ENCODE results near the gene DTNB.
"Not testable (repeated sequence)": the region's sequence is repeated elsewhere in the genome, so short reads cannot be mapped to it uniquely, and the experiment has no call there.

Gene DTNB

DNA sequence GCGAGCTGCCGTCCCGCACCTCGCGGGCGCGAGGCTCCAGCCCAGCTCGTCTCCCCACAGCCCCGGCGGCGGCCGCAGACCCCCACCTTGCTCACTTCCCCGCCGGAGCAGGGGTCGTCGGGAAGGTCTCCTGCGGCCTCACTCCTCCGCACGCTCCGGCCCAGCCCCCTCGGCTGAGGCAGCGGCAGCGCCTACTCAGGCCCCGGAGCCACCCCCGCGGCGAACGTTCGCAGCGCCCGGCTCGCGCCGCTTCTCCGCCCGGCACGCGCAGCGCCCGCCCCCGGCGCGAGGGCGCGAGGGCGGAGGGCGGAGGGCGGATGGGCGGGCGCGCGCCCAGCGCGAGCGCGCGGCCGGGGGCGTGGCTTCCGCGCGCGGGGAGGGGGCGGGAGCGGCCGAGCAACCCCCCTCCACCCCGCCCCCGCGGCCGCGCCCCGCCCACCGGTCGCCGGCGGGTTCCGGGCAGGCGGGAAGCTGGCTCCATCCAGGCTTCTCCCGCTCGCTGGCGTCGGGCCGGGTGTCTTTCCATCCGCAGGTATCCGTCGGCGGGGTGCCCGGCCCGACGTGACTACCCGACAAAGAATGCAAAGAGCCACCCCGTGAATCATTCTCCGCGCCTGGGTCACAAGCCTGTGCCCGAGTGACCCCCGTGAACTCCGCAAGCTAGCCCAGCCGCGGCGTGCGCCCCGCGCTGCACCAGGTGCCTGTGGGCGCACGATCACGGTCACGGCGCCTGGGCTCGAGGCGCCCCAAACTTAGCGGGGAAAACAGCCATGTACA lies at the start of gene DTNB:
TSS of gene DTNB (minus strand) at position 278 of the 777 bp plus-strand sequence. CDS start 20,917 bp downstream, outside the sequence.
- no peaks in the 10 kb centered on the region for H3K36me3 ChIP-seq
- H4K20me1 ChIP-seq = peaks cover 0 to 32% (median 0%) of the 10 kb centered on the region in 11 experiments; a peak in 6 of 22 replicates
- peak within 1 kb of the TSS; percentile 76 to 95 (median 92) for H3K4me3 ChIP-seq
- no peaks in the 10 kb centered on the region for H3K9me3 ChIP-seq (replicated peaks in 1 of 11)
- peak within 1 kb of the TSS; percentile 54 to 90 (median 83); a peak in 21 of 22 replicates for H3K27ac ChIP-seq
- peak within 1 kb of the TSS; percentile 80 to 94 (median 89) for H3K9ac ChIP-seq
- no peaks in the 10 kb centered on the region for H3K27me3 ChIP-seq
- peaks cover 20 to 34% (median 25%) of the 10 kb centered on the region in 10 experiments for H3K4me1 ChIP-seq
- no peak for TF ChIP-seq Cebpa-rat (IDR thresholded peaks at IDR 0.05)
- H3K4me2 ChIP-seq = peak within 1 kb of the TSS; percentile 89 to 97 (median 94)

DNA sequence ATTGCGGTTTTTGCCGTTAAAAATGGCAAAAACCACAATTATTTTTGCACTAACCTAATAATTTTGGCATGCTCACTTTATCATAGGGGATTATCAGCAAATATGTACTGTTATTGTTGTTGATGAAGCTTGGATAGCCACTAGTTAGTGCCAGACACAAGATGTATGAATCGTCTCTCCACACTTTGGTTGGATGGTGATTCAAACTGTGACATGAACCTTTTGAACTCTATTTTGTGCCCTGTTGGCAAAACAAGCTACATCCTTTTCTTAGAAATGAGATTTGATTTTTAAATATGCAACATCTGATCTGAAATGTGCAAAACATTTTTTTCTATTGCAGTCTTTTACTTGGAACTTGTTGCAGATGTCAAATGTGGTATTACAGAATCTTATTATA lies 48.8 kb upstream of the DTNB start:
- TF ChIP-seq Cebpa-rat (IDR thresholded peaks at IDR 0.05) = no peak

DNA sequence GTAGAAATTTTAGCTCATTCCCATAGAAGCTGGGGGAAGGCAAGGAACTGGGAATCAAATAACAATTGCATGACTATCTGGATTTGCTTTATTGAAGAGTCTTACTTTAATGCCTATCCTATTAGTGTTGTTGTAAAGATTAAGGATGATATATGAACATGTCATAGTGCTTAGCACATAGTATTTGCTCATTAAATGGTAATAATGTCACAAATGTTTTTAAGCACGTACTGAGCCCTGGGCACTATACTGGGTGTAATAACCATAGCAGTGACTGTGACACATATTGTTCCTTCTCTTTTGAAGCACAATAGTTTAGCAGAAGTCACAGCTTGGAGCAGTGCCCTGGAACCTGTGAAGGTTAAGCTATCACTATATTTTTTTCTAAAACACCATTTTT lies 47.2 kb upstream of the DTNB start:
- H3K27me3 ChIP-seq = no peaks in the 10 kb centered on the region
- H3K4me3 ChIP-seq = no peak overlapping the region
- H3K4me1 ChIP-seq = no peaks in the 10 kb centered on the region
- no peak overlapping the region for H3K9ac ChIP-seq
- no peak overlapping the region for H3K27ac ChIP-seq
- no peaks in the 10 kb centered on the region for H3K9me3 ChIP-seq (replicated peaks in 1 of 11)
- no peaks in the 10 kb centered on the region for H4K20me1 ChIP-seq
- H3K36me3 ChIP-seq = no peaks in the 10 kb centered on the region
- no peak for TF ChIP-seq Cebpa-rat (IDR thresholded peaks at IDR 0.05)
- no peak overlapping the region for H3K4me2 ChIP-seq

More for the DNA sequence above, 48.8 kb upstream of the DTNB start:
- Histone ChIP-seq H4K20me1 (no peaks in the 10 kb centered on the region), H3K4me2 (no peak overlapping the region), H3K9ac (no peak overlapping the region), H3K36me3 (no peaks in the 10 kb centered on the region), H3K4me1 (no peaks in the 10 kb centered on the region), H3K27me3 (no peaks in the 10 kb centered on the region), H3K27ac (no peak overlapping the region), H3K4me3 (no peak overlapping the region), H3K9me3 (replicated peaks in 1 of 11) (no peaks in the 10 kb centered on the region)

DNA sequence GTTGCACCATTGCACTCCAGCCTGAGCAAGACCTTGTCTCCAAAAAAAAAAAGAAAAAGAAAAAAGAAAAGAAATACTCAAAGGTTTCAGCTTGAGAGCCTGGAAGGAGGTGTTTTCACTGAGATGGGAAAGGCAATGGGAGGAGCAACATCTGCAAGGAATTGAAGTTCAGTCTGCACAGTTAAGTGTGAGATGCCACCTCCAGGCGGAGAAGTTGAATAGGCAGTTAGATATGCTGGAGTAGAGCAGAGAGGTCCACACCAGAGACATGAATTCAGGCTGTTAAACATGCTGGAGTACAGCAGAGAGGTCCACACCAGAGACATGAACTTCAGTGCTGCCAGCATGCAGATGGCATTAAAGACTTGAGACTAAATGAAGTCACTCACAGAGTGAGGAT lies 41.4 kb upstream of the DTNB start:
- H3K4me3 ChIP-seq = no peak overlapping the region
- H3K4me2 ChIP-seq = no peak overlapping the region
- no peaks in the 10 kb centered on the region for H3K9me3 ChIP-seq (replicated peaks in 1 of 11)
- peaks cover 0 to 7% (median 0%) of the 10 kb centered on the region in 10 experiments; a peak in 5 of 20 replicates for H3K4me1 ChIP-seq
- no peak overlapping the region for H3K9ac ChIP-seq
- H3K36me3 ChIP-seq = no peaks in the 10 kb centered on the region
- no peak overlapping the region for H3K27ac ChIP-seq
- H4K20me1 ChIP-seq = no peaks in the 10 kb centered on the region
- TF ChIP-seq Cebpa-rat (IDR thresholded peaks at IDR 0.05) = no peak
- H3K27me3 ChIP-seq = no peaks in the 10 kb centered on the region

DNA sequence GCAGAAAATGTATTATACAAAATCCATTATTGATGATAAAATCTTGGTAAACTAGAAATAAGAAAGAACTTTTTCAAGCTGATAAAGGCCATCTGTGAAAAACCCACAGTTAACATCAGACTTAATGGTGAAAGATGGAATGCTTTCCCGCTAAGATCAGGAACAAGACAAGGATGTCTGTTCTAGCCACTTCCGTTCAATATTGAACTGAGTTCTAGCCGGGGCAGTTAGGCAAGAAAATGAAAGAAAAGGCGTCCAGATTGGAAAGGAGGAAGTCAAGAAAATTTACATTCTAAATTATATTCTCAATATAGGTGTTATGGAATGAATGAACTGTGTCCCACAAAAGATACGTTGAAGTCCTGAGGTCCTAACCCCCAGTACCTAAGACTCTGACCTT lies 39.1 kb upstream of the DTNB start:
- no peak overlapping the region for H3K27ac ChIP-seq
- H3K9me3 ChIP-seq (replicated peaks in 1 of 11) = no peaks in the 10 kb centered on the region
- H3K4me2 ChIP-seq = no peak overlapping the region
- no peak overlapping the region for H3K4me3 ChIP-seq
- H3K27me3 ChIP-seq = no peaks in the 10 kb centered on the region
- H3K9ac ChIP-seq = no peak overlapping the region
- H3K4me1 ChIP-seq = peaks cover 0 to 7% (median 0%) of the 10 kb centered on the region in 10 experiments; a peak in 5 of 20 replicates
- H3K36me3 ChIP-seq = no peaks in the 10 kb centered on the region
- TF ChIP-seq Cebpa-rat (IDR thresholded peaks at IDR 0.05) = no peak
- H4K20me1 ChIP-seq = no peaks in the 10 kb centered on the region

DNA sequence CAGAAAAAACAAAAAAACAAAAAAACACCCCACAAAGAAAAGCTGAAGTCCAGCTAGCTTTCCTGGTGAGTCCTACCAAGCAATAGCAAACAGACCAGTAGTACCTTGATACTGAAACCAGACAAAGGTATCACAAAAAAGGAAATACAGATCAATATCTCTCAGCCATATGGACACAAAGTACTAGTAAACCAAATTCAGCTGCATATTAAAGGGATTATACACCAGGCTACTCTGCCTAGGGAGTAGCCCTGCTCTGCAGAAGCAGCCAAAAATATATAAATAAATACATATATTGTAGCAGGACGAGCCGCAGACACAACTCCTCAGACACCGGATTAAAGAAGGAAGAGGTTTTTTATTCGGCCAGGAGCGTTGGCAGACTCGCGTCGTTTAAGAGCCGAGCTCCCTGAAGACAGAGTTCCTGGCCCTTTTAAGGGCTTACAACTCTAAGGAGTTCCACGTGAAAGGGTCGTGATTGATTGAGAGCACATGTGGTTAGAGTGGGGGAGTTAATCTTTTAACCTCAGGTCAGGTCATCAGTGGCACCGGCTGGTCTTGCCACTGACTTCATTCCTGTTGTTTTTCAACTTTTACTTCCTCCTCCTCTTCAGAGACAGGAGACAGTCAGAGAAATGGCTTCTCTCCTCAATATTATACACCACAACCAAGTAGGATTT lies 38.4 kb upstream of the DTNB start:
- no peaks in the 10 kb centered on the region for H4K20me1 ChIP-seq
- no peak overlapping the region for H3K9ac ChIP-seq
- no peaks in the 10 kb centered on the region for H3K27me3 ChIP-seq
- H3K36me3 ChIP-seq = no peaks in the 10 kb centered on the region
- no peak overlapping the region for H3K4me3 ChIP-seq
- H3K9me3 ChIP-seq (replicated peaks in 1 of 11) = no peaks in the 10 kb centered on the region
- no peak overlapping the region for H3K27ac ChIP-seq
- peaks cover 0 to 7% (median 0%) of the 10 kb centered on the region in 10 experiments; a peak in 5 of 20 replicates for H3K4me1 ChIP-seq
- H3K4me2 ChIP-seq = peak overlapping the region in 3 of 11 experiments; percentile 9 to 26 (median 21); a peak in 4 of 22 replicates
- TF ChIP-seq Cebpa-rat (IDR thresholded peaks at IDR 0.05) = no peak

DNA sequence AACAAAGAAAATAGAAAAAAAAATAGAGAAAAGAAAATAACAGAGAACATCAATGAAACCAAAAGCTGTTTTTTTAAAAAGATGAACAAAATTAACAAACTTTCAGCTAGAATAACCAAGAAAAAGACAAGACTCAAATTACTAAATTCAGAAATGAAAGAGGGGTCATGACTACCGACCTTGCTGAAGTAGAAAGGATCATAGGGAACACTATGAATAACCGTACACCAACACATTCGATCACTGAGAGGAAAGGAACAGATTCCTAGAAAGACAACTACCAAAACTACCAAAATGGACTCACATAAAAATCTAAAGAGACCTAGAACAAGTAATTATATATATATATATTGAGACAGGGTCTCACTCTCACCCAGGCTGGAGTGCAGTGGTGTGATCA lies 37.4 kb upstream of the DTNB start:
- Histone ChIP-seq H3K4me1 (peaks cover 0 to 7% (median 0%) of the 10 kb centered on the region in 10 experiments; a peak in 5 of 20 replicates), H3K27ac (no peak overlapping the region), H3K9me3 (replicated peaks in 1 of 11) (peaks cover 0 to under 1% (median 0%) of the 10 kb centered on the region in 11 experiments; a peak in 3 of 22 replicates), H3K9ac (no peak overlapping the region), H3K4me2 (no peak overlapping the region), H3K36me3 (no peaks in the 10 kb centered on the region), H4K20me1 (no peaks in the 10 kb centered on the region), H3K4me3 (no peak overlapping the region), H3K27me3 (no peaks in the 10 kb centered on the region)
- no peak for TF ChIP-seq Cebpa-rat (IDR thresholded peaks at IDR 0.05)

DNA sequence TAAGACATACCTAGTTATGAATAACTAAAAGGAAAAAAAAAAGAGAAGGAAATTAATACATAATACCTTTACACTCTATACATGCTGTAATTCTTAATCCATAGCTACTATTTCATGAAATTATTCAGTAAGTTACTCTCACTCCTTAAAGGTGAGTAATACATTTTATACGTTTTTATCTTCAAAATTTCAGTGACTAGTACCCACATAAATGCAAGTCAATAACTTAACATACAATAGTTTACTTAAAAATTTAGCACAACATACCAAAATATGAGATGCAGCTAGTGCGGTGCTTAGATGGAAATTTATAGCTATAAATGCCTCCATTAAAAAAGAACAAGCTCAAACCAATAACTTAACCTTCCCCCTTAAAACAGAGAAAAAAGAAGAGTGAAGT lies 36.0 kb upstream of the DTNB start:
- Histone ChIP-seq H3K36me3 (no peaks in the 10 kb centered on the region), H4K20me1 (no peaks in the 10 kb centered on the region), H3K9me3 (replicated peaks in 1 of 11) (peaks cover 0 to 10% (median 0%) of the 10 kb centered on the region in 11 experiments; a peak in 7 of 22 replicates), H3K27ac (no peak overlapping the region), H3K9ac (no peak overlapping the region), H3K4me2 (no peak overlapping the region), H3K4me1 (peaks cover 0 to 7% (median 0%) of the 10 kb centered on the region in 10 experiments; a peak in 5 of 20 replicates), H3K27me3 (no peaks in the 10 kb centered on the region), H3K4me3 (no peak overlapping the region)
- TF ChIP-seq Cebpa-rat (IDR thresholded peaks at IDR 0.05) = no peak

DNA sequence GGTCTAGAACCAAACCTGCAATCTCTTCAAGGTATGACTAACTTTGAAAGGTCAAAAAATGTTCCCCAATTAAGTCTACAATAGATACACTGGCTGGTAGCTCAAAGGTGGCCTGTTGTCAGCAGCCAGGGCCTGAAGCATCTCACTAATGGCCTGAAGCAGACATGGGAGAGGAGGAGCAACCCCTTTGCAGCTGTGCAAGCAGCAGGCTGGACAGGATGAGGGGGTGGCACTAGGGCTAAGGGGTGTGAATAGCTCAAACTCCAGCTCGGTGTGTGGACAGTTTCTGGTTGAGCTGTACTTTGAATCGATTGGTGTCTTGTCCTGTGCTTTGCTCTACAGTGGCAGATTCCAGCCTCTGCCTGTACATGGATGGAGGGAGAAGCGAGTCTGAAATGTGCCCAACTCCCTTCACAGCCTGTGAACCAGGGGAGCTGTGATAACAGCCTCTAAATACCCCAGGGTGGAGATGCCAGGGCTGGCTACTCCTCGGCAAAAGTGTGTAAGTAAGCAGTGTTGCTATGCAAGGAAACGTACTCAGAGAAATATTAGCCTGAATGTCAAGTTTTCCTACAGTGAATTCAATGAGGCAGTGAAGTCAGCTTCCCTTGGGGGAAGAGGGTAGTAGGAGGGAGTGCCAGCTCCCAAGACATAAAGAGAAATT lies 34.7 kb upstream of the DTNB start:
- no peak overlapping the region for H3K4me2 ChIP-seq

DNA sequence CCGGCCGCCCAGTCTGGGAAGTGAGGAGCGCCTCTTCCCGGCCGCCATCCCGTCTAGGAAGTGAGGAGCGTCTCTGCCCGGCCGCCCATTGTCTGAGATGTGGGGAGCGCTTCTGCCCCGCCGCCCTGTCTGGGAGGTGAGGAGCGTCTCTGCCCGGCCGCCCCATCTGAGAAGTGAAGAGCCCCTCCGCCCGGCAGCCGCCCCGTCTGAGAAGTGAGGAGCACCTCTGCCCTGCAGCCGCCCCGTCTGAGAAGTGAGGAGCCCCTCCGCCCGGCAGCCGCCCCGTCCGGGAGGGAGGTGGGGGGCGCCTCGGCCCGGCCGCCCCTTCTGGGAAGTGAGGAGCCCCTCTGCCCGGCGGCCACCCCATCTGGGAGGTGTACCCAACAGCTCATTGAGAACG lies 32.2 kb upstream of the DTNB start:
- not testable (repeated sequence) for H3K4me1 ChIP-seq; H4K20me1 ChIP-seq; H3K9ac ChIP-seq; H3K36me3 ChIP-seq; H3K27me3 ChIP-seq; H3K4me3 ChIP-seq; H3K9me3 ChIP-seq (replicated peaks in 1 of 11); H3K4me2 ChIP-seq; H3K27ac ChIP-seq

More for the DNA sequence above, 34.7 kb upstream of the DTNB start:
- H3K27me3 ChIP-seq = no peaks in the 10 kb centered on the region
- H4K20me1 ChIP-seq = no peaks in the 10 kb centered on the region
- H3K9ac ChIP-seq = no peak overlapping the region
- peaks cover 0 to 7% (median 0%) of the 10 kb centered on the region in 10 experiments; a peak in 5 of 20 replicates for H3K4me1 ChIP-seq
- no peaks in the 10 kb centered on the region for H3K36me3 ChIP-seq
- H3K27ac ChIP-seq = no peak overlapping the region
- TF ChIP-seq Cebpa-rat (IDR thresholded peaks at IDR 0.05) = no peak
- H3K9me3 ChIP-seq (replicated peaks in 1 of 11) = peaks cover 0 to 10% (median 0%) of the 10 kb centered on the region in 11 experiments; a peak in 7 of 22 replicates
- H3K4me3 ChIP-seq = no peak overlapping the region
